Kidney epithelial cell (primary cell): ENCODE measurements around the gene PKN3. TPM values are rescaled to one million over a fixed set of nuclear protein-coding genes. Genes with fewer than 3 reads are reported as not detected.

Experiments
- DNase-seq: peaks from one replicate; pipeline ENCODE4 v3.0.0-alpha.2; 2010; ENCODE audit warnings: low read depth
- H3K27me3 ChIP-seq: 2 replicates; pipeline ENCODE4 v1.6.0; 2011; ENCODE audit warnings: low read length; ENCODE audit not compliant: control insufficient read depth, insufficient read depth
- H3K36me3 ChIP-seq: 2 replicates; pipeline ENCODE4 v1.5.1; 2011; ENCODE audit warnings: low read length; ENCODE audit not compliant: control insufficient read depth, insufficient read depth
- H3K4me3 ChIP-seq: 2 replicates; pipeline ENCODE4 v1.5.1; 2011; ENCODE audit warnings: low read depth, mild to moderate bottlenecking, control low read depth, low read length
- total RNA-seq: library from RNA; depleted of rRNA; stranded (reverse); fragments of >200 nt; gene quantifications from 2 replicates; pipeline ENCODE4 v1.2.3, GENCODE V29; 2015
- TF ChIP-seq, protein P1 (sequence below): IDR thresholded peaks from 2 replicates; pipeline ENCODE4 v1.5.1; 2011; ENCODE audit warnings: mild to moderate bottlenecking, moderate library complexity, low read length, control low read depth, inconsistent platforms; ENCODE audit not compliant: insufficient read depth, poor library complexity, severe bottlenecking

Gene PKN3
- total RNA-seq, 1 donor from 2014 or later = 4.6 TPM

DNA sequence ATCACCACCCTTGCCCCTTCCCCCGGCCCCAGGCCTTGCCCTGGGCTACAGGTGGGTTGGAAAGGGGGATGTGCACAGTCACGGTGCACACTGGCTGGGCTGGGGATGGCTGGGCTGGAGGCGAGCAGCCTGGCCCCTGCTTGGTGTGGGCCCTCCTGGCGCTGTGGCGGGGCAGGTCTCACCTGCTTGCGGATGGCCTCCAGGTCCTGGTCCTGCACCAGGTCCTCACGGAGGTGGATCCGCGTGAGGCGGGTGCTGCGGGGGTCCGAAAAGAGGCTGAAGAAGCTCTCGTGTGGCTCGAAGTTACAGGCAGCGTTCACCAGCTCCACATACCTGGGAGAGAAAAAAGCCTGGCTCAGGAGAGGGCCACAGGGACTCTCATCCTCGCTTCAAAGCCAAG lies 51.3 kb downstream of the PKN3 start:
- Histone ChIP-seq H3K4me3 (no peak overlapping the region), H3K36me3 (peaks cover 2% of the 10 kb centered on the region)
- DNase-seq = no peak

DNA sequence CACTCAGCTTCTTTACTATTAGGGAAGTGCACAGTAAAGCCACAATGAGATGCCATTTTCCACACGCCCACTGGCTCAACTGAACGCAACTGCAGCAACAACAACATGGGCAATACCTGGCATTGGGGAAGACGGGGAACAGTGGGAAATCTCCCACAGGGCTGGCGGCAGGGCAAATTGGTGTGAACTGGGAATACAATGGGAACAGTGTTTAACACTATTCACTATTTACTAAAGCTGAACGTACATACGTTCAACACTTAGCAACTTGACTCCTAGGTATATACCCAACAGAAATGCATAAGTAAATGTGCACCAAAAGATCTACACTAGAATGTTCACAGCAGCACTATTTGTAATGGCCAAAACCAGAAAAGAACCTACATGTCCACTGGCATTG lies 55.3 kb downstream of the PKN3 start:
- TF ChIP-seq, protein P1, sequence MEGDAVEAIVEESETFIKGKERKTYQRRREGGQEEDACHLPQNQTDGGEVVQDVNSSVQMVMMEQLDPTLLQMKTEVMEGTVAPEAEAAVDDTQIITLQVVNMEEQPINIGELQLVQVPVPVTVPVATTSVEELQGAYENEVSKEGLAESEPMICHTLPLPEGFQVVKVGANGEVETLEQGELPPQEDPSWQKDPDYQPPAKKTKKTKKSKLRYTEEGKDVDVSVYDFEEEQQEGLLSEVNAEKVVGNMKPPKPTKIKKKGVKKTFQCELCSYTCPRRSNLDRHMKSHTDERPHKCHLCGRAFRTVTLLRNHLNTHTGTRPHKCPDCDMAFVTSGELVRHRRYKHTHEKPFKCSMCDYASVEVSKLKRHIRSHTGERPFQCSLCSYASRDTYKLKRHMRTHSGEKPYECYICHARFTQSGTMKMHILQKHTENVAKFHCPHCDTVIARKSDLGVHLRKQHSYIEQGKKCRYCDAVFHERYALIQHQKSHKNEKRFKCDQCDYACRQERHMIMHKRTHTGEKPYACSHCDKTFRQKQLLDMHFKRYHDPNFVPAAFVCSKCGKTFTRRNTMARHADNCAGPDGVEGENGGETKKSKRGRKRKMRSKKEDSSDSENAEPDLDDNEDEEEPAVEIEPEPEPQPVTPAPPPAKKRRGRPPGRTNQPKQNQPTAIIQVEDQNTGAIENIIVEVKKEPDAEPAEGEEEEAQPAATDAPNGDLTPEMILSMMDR = no peak
- no peak for DNase-seq
- Histone ChIP-seq H3K36me3 (no peaks in the 10 kb centered on the region), H3K27me3 (no peaks in the 10 kb centered on the region), H3K4me3 (no peak overlapping the region)

More for the DNA sequence above, 51.3 kb downstream of the PKN3 start:
- TF ChIP-seq, protein P1 = no peak
- no peaks in the 10 kb centered on the region for H3K27me3 ChIP-seq

DNA sequence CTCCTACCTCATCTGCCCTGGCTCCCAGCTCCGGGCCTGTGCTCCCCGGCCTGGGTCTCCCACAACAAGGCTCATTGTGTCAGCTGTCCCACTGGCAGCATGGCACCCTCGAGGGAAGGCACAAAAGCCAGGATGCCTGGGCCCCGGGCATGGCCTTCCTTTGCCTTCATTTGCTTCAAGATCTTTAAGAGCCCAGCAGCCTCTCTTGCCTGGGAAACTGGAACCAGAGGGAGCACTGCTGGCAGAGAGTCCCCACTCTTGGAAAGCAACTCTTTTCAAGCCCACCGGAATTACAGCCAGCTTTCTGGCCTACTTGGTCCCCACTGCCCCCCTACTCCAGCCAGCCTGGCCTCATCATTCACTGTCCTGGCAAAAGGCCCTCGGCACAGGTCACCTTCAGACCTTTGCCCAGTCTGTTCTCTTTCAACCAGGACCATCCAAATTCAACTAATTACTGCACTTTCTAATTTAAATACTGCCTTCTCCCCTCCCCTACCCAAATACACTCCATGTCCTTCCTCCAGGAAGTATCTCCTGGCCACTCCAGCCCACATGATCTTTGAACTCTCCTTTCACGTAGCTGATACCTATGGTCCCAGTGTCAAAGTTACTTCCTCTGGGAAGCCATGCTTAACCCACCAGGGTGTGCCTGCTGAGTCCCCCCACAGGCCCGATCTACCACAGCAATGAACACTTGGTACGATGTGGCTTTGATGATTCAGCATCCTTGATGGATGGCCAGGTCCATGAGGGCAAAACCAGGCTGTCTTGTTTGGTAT lies 60.6 kb downstream of the PKN3 start:
- H3K27me3 ChIP-seq = no peaks in the 10 kb centered on the region
- DNase-seq = no peak
- TF ChIP-seq, protein P1 = no peak
- no peak overlapping the region for H3K4me3 ChIP-seq
- H3K36me3 ChIP-seq = no peaks in the 10 kb centered on the region

DNA sequence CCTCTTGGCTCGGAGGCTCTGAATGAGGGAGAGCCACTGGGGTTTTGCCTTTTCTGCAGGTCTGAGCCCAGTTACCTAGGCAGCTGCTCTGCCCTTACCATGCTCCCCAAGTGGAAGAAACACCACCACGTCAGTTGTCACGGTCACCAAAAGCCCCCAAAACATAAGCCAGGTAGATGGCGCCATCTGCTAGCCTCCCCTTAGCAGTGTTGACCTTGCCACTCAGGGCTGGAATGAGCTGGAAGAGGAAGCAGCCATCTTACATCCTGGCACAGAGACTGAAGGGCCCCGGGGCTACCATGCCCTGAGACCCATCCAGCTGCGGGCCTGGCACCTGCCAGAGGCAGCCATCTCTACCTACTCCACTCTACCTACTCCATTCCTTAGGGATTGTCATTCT lies 62.1 kb downstream of the PKN3 start:
- Histone ChIP-seq H3K4me3 (no peak overlapping the region), H3K27me3 (no peaks in the 10 kb centered on the region), H3K36me3 (no peaks in the 10 kb centered on the region)
- no peak for DNase-seq
- TF ChIP-seq, protein P1 = no peak

DNA sequence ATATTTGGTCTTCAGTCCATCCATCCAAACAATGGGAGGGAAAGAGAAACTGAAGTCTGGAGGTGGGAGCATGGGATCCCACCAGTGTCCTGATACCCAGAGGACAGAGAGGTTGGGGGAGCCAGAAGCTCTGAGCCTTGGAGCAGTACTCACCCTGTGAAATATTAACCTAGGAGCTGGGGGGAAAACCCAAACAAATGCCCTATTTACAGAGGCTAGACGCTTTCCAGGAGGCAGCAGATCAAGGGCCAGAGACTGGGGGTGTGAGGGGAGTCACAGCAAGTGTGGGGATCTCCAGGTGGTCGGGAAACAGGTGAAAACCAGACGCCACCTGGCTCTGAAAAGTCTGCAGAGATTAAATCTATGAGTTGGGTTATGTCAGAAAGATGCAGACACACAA lies 63.2 kb downstream of the PKN3 start:
- no peak for DNase-seq
- Histone ChIP-seq H3K4me3 (no peak overlapping the region), H3K27me3 (no peaks in the 10 kb centered on the region), H3K36me3 (no peaks in the 10 kb centered on the region)
- TF ChIP-seq, protein P1 = no peak

DNA sequence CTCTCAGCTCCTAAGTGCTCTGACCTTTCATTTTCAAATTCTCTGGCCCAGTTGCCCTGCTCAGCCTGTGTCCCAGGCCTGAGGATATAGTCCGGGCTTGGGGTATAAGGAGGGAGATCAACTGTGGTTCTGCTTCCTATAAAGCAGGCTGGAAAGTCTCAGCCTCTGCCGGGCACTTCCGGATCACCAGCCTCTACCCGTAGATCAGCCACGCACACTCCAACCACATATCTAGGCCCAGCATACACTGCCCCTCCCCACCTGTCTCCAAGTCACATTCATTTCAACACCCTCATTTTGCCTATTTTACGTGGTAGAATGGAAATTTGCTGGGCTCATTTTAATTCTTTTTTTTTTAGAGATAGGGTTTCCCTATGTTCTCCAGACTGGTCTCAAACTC lies 66.3 kb downstream of the PKN3 start:
- no peak for DNase-seq
- Histone ChIP-seq H3K36me3 (no peaks in the 10 kb centered on the region), H3K4me3 (no peak overlapping the region), H3K27me3 (no peaks in the 10 kb centered on the region)
- TF ChIP-seq, protein P1 = no peak
